Stimulated activated naive B cell treated with anti-CD40 and anti-IgM and Interleukin-4, amounts not matched to agents 10 μg/mL and 1 μg/mL and 100 μg/mL, for 72 hours (primary cell): ENCODE data around the gene MGAT4D.
"Not testable (repeated sequence)": the region's sequence is repeated elsewhere in the genome, so short reads cannot be mapped to it uniquely, and the experiment has no call there.

ENCODE experiments used
- ATAC-seq, 2 donors: fragments of 150-1000 bp; cut with Tn5 transposase; replicated peaks; 2 replicates each; pipeline ENCODE4 v1.10.0; 2021; ENCODE audit warnings: moderate library complexity in 1 of 2
- DNase-seq: peaks from one replicate; pipeline ENCODE4 v3.0.0; 2021
- H3K27ac Mint-ChIP-seq: one replicate; pipeline ENCODE4 v1.8.0; 2022; ENCODE audit warnings: mild to moderate bottlenecking, mixed read lengths
- H3K27me3 Mint-ChIP-seq, 2 donors: one replicate each; pipeline ENCODE4 v1.8.0; 2022; ENCODE audit warnings: mixed read lengths in 2 of 2
- H3K36me3 Mint-ChIP-seq, 2 donors: one replicate each; pipeline ENCODE4 v1.8.0; 2022; ENCODE audit warnings: mixed read lengths in 2 of 2, mild to moderate bottlenecking in 1 of 2
- H3K4me1 Mint-ChIP-seq, 2 donors: one replicate each; pipeline ENCODE4 v1.8.0; 2022; ENCODE audit warnings: mixed read lengths in 2 of 2, mild to moderate bottlenecking in 1 of 2
- H3K4me3 Mint-ChIP-seq, 2 donors: one replicate each; pipeline ENCODE4 v1.8.0; 2022; ENCODE audit warnings: mild to moderate bottlenecking in 2 of 2, mixed read lengths in 2 of 2, moderate library complexity in 1 of 2
- H3K9me3 Mint-ChIP-seq, 2 donors: one replicate each; pipeline ENCODE4 v1.8.0; 2022; ENCODE audit warnings: mixed read lengths in 2 of 2, mild to moderate bottlenecking in 1 of 2

MGAT4D gene

DNA sequence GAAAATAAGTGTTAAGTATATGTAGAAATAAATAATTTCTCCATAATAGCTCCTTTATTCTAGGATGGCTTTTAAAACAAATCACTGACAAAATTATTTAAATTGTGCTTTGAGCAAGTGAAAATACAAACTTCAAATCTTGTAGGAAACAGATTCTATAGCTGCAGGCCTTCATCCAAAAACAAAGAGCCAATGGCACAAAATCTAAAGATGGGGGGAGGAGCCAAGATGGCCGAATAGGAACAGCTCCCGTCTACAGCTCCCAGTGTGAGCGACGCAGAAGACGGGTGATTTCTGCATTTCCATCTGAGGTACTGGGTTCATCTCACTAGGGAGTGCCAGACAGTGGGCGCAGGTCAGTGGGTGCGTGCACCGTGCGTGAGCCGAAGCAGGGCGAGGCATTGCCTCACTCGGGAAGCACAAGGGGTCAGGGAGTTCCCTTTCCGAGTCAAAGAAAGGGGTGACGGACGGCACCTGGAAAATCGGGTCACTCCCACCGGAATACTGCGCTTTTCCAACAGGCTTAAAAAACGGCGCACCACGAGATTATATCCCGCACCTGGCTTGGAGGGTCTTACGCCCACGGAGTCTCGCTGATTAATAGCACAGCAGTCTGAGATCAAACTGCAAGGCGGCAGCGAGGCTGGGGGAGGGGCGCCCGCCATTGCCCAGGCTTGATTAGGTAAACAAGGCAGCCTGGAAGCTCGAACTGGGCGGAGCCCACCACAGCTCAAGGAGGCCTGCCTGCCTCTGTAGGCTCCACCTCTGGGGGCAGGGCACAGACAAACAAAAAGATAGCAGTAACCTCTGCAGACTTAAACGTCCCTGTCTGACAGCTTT, 84.7 kb downstream of the MGAT4D start:
- ATAC-seq, H3K36me3 Mint-ChIP-seq, H3K27ac Mint-ChIP-seq: not testable (repeated sequence)

DNA sequence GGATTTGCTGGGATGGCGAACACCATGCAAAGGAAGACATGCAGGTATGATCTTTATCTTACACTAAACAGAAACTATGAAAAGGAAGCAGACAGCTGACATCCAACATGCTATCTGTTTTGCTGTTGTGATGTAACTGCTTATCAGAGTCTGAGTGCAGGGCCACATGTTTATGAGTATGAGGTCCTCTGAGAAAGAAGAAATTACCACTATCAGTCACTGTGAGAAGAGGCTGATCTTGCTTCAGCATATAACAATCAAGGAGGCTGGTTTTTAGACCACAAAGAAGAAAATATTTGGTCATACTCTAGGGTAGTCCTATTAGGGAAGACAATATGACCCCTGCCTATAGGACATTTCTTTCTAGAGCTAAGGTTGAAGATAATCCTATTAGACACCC, 89.1 kb downstream of the MGAT4D start:
- no peaks in the 10 kb centered on the region for H3K36me3 Mint-ChIP-seq
- ATAC-seq, result no peak
- H3K4me1 Mint-ChIP-seq, result no peaks in the 10 kb centered on the region
- H3K27ac Mint-ChIP-seq, result no peak overlapping the region
- no peak overlapping the region for H3K4me3 Mint-ChIP-seq
- DNase-seq, result no peak
- no peaks in the 10 kb centered on the region for H3K27me3 Mint-ChIP-seq
- H3K9me3 Mint-ChIP-seq, result no peaks in the 10 kb centered on the region

More for the DNA sequence above, 84.7 kb downstream of the MGAT4D start:
- H3K4me3 Mint-ChIP-seq, H3K4me1 Mint-ChIP-seq, DNase-seq, H3K9me3 Mint-ChIP-seq, H3K27me3 Mint-ChIP-seq: not testable (repeated sequence)

DNA sequence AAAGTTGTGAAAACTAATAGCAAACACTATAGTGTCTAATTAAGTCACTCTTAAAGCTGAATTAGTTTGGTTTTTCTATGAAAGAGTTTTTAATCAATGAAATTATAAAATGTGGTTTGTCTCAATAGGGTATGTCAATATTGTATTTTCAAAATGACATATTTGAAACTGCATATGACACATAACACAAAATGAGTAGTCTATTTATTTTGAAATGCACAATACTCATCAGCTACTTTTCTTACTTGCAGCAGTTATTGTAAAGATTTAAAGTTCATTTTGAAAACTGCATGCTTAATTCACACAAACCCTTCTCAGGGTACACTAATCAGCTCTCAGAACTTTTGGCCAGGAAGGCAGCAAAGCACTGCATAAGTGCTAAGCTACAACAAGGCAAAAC, 91.8 kb downstream of the MGAT4D start:
- H3K9me3 Mint-ChIP-seq, result no peaks in the 10 kb centered on the region
- no peaks in the 10 kb centered on the region for H3K36me3 Mint-ChIP-seq
- H3K4me1 Mint-ChIP-seq, result no peaks in the 10 kb centered on the region
- ATAC-seq (no peak), DNase-seq (no peak)
- H3K27ac Mint-ChIP-seq, result no peak overlapping the region
- H3K4me3 Mint-ChIP-seq, result no peak overlapping the region
- H3K27me3 Mint-ChIP-seq, result no peaks in the 10 kb centered on the region

GRCh38 chr4:140400111-140400510, 98.0 kb downstream of the MGAT4D start:
- DNase-seq (no peak), ATAC-seq (no peak)
- Mint-ChIP-seq H3K27me3 (no peaks in the 10 kb centered on the region), H3K4me3 (no peak overlapping the region), H3K9me3 (no peaks in the 10 kb centered on the region), H3K27ac (no peak overlapping the region), H3K4me1 (no peaks in the 10 kb centered on the region), H3K36me3 (no peaks in the 10 kb centered on the region)

DNA sequence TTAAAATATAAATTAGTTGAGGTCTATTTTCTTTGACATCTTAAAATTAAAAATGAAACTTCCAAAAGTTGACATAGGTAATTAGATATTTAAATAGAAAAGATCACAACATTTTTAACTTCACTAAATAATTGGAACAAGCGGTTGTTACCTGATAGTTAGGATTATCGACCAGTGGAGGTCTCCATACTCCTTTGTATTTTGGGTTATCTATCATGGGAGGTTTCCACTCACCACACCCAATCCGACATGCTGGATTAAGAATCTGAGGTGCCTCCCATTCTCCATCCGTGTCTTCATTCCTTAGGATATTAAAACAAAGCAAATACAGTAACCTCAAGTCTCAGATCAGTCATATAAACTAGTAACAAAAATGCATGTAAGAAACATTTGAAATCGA, 102.4 kb downstream of the MGAT4D start:
- no peaks in the 10 kb centered on the region for H3K4me1 Mint-ChIP-seq
- no peak overlapping the region for H3K27ac Mint-ChIP-seq
- H3K27me3 Mint-ChIP-seq, result no peaks in the 10 kb centered on the region
- no peak overlapping the region for H3K4me3 Mint-ChIP-seq
- H3K36me3 Mint-ChIP-seq, result no peaks in the 10 kb centered on the region
- ATAC-seq, result no peak
- H3K9me3 Mint-ChIP-seq, result no peaks in the 10 kb centered on the region
- DNase-seq, result no peak
